ENCODE results near the gene GSTM5.

Gene GSTM5

GRCh38 chr1:109725510-109725909, 13.5 kb downstream of the GSTM5 start:
- intact Hi-C loops (cut with DNase I; ENCODE audit: low total_unique reads) = no loop called here
- H3K9me3 ChIP-seq = no peaks in the 10 kb centered on the region
- no peaks in the 10 kb centered on the region for H3K27me3 ChIP-seq
- DNase-seq = no peak
- no peak overlapping the region for H3K4me3 ChIP-seq
- H3K27ac ChIP-seq = no peak overlapping the region
- TF ChIP-seq CTCF (IDR thresholded peaks at IDR 0.05) = no peak
- H3K36me3 ChIP-seq = no peaks in the 10 kb centered on the region
- no peaks in the 10 kb centered on the region for H3K4me1 ChIP-seq

- no peaks in the 10 kb centered on the region for H3K9me3 ChIP-seq
- H3K4me3 ChIP-seq = no peak overlapping the region
- no peaks in the 10 kb centered on the region for H3K4me1 ChIP-seq
- H3K27ac ChIP-seq = no peak overlapping the region
- DNase-seq = no peak
- no peaks in the 10 kb centered on the region for H3K27me3 ChIP-seq
- TF ChIP-seq CTCF (IDR thresholded peaks at IDR 0.05) = no peak
- H3K36me3 ChIP-seq = no peaks in the 10 kb centered on the region
- intact Hi-C loops (cut with DNase I; ENCODE audit: low total_unique reads) = no loop called here
Measured at GRCh38 chr1:109726007-109726406, 14.0 kb downstream of the GSTM5 start.

- intact Hi-C loops (cut with DNase I; ENCODE audit: low total_unique reads) = no loop called here
- Histone ChIP-seq H3K27ac (no peak overlapping the region), H3K27me3 (no peaks in the 10 kb centered on the region), H3K4me1 (no peaks in the 10 kb centered on the region), H3K9me3 (no peaks in the 10 kb centered on the region), H3K36me3 (no peaks in the 10 kb centered on the region), H3K4me3 (no peak overlapping the region)
- no peak for TF ChIP-seq CTCF (IDR thresholded peaks at IDR 0.05)
- DNase-seq = no peak
Measured at GRCh38 chr1:109726728-109727373, 14.8 kb downstream of the GSTM5 start.

- no peak for DNase-seq
- Histone ChIP-seq H3K36me3 (peaks cover 0 to 3% (median 0%) of the 10 kb centered on the region in 3 donors), H3K4me3 (no peak overlapping the region), H3K4me1 (no peaks in the 10 kb centered on the region), H3K27ac (no peak overlapping the region), H3K27me3 (no peaks in the 10 kb centered on the region), H3K9me3 (no peaks in the 10 kb centered on the region)
- intact Hi-C loops (cut with DNase I; ENCODE audit: low total_unique reads) = no loop called here
- TF ChIP-seq CTCF (IDR thresholded peaks at IDR 0.05) = no peak
Measured at GRCh38 chr1:109728870-109729269, 16.8 kb downstream of the GSTM5 start.

- no peak for TF ChIP-seq CTCF (IDR thresholded peaks at IDR 0.05)
- H3K27ac ChIP-seq = no peak overlapping the region
- intact Hi-C loops (cut with DNase I; ENCODE audit: low total_unique reads) = no loop called here
Measured at GRCh38 chr1:109730666-109731065, 18.6 kb downstream of the GSTM5 start.

More at GRCh38 chr1:109730666-109731065, 18.6 kb downstream of the GSTM5 start:
- Histone ChIP-seq H3K4me3 (no peak overlapping the region), H3K36me3 (peaks cover 0 to 8% (median 0%) of the 10 kb centered on the region in 3 donors), H3K4me1 (no peaks in the 10 kb centered on the region), H3K9me3 (no peaks in the 10 kb centered on the region), H3K27me3 (no peaks in the 10 kb centered on the region)
- DNase-seq = no peak

Data from tibial artery (tissue), 4 donors.